IMR-90 (cell line): Measurements from ENCODE around the gene PAPSS2. TPM values are rescaled to one million over a fixed set of nuclear protein-coding genes. Genes with fewer than 3 reads are reported as not detected.

ENCODE experiments used
- ATAC-seq: fragments of 200-7000 bp; cut with Tn5 transposase; 2 replicates; pipeline ENCODE4 v1.9.1; 2020; ENCODE audit warnings: low read depth, mild to moderate bottlenecking, moderate library complexity
- BruUV-seq: library from RNA; stranded (reverse); fragments of 400-500 nt; replicated peaks from 2 replicates; lab custom pipeline; 2021; lab: Mats Ljungman, UMichigan
- CTCF ChIA-PET: fragments of 300-600 bp; formaldehyde crosslinking; extraction: SDS; loops from one replicate; lab custom pipeline; 2021; ENCODE audit warnings: antibody characterized with exemption; lab: Yijun Ruan, JAX
- POLR2A ChIA-PET: fragments of 300-600 bp; sonication (Branson Sonifier 250); formaldehyde crosslinking; loops from one replicate; lab custom pipeline; 2022; ENCODE audit warnings: antibody characterized with exemption; ENCODE audit not compliant: unreplicated experiment; lab: Charles Lee
- DNase-seq: peaks from one replicate; pipeline ENCODE4 v3.0.0; 2013
- H2AFZ ChIP-seq: replicated peaks from 2 replicates; pipeline ENCODE3; 2013; ENCODE audit warnings: low read length, mild to moderate bottlenecking; ENCODE audit not compliant: poor library complexity
- H2AK5ac ChIP-seq: 2 replicates; pipeline ENCODE4 v1.6.1; 2013; ENCODE audit warnings: low read depth, low read length, inconsistent platforms
- H2AK9ac ChIP-seq: replicated peaks from 2 replicates; pipeline ENCODE3; 2013; ENCODE audit warnings: mild to moderate bottlenecking, low read depth, low read length, moderate library complexity; ENCODE audit not compliant: poor library complexity
- H2BK120ac ChIP-seq: 2 replicates; pipeline ENCODE4 v1.6.1; 2013; ENCODE audit warnings: low read depth, low read length, inconsistent platforms
- H2BK15ac ChIP-seq: 3 replicates; pipeline ENCODE4 v1.6.1; 2013; ENCODE audit warnings: low read depth, low read length, inconsistent platforms
- H2BK20ac ChIP-seq: 2 replicates; pipeline ENCODE4 v1.6.1; 2013; ENCODE audit warnings: low read depth, mild to moderate bottlenecking, inconsistent platforms, low read length, moderate library complexity
- H2BK5ac ChIP-seq: 2 replicates; pipeline ENCODE4 v1.6.1; 2013; ENCODE audit warnings: mild to moderate bottlenecking, low read depth, low read length, inconsistent platforms; ENCODE audit not compliant: poor library complexity, severe bottlenecking
- H3K14ac ChIP-seq: replicated peaks from 2 replicates; pipeline ENCODE4 v1.6.1; 2013; ENCODE audit warnings: low read depth, low read length, inconsistent platforms
- H3K18ac ChIP-seq: 2 replicates; pipeline ENCODE4 v1.6.1; 2013; ENCODE audit warnings: low read depth, low read length, control low read depth
- H3K23ac ChIP-seq: 2 replicates; pipeline ENCODE4 v1.6.1; 2013; ENCODE audit warnings: low read depth, low read length, inconsistent platforms
- H3K27ac ChIP-seq: 2 replicates; pipeline ENCODE4 v1.5.1; 2013; ENCODE audit warnings: mild to moderate bottlenecking, control low read depth, low read length; ENCODE audit not compliant: insufficient read depth
- H3K27me3 ChIP-seq: 2 replicates; pipeline ENCODE4 v1.6.1; 2013; ENCODE audit warnings: low read length; ENCODE audit not compliant: control insufficient read depth, insufficient read depth
- H3K36me3 ChIP-seq: 2 replicates; pipeline ENCODE4 v1.6.1; 2013; ENCODE audit warnings: low read length, mixed read lengths; ENCODE audit not compliant: control insufficient read depth, insufficient read depth
- H3K4ac ChIP-seq: 2 replicates; pipeline ENCODE4 v1.6.1; 2013; ENCODE audit warnings: low read depth, low read length, inconsistent platforms
- H3K4me1 ChIP-seq: 2 replicates; pipeline ENCODE4 v1.6.1; 2013; ENCODE audit warnings: low read length, mixed read lengths; ENCODE audit not compliant: control insufficient read depth, insufficient read depth
- H3K4me2 ChIP-seq: 2 replicates; pipeline ENCODE4 v1.6.1; 2013; ENCODE audit warnings: low read depth, mild to moderate bottlenecking, control low read depth, low read length, moderate library complexity
- H3K4me3 ChIP-seq: 2 replicates; pipeline ENCODE4 v1.5.1; 2013; ENCODE audit warnings: low read depth, mild to moderate bottlenecking, control low read depth, low read length, moderate library complexity; ENCODE audit not compliant: insufficient read depth
- H3K56ac ChIP-seq: 2 replicates; pipeline ENCODE4 v1.6.1; 2013; ENCODE audit warnings: low read length, inconsistent platforms; ENCODE audit not compliant: insufficient read depth; ENCODE audit errors: extremely low read depth
- H3K79me1 ChIP-seq, 2 experiments: 2 replicates each; pipeline ENCODE4 v1.6.1; 2013; ENCODE audit warnings: low read length in 2 of 2, inconsistent platforms in 1 of 2, low read depth in 1 of 2
- H3K9ac ChIP-seq: 2 replicates; pipeline ENCODE4 v1.6.1; 2013; ENCODE audit warnings: low read depth, low read length, control low read depth
- H3K9me1 ChIP-seq: 2 replicates; pipeline ENCODE4 v1.6.1; 2013; ENCODE audit warnings: low read length, inconsistent platforms; ENCODE audit not compliant: insufficient read depth
- H3K9me3 ChIP-seq: 2 replicates; pipeline ENCODE4 v1.6.1; 2013; ENCODE audit warnings: low read length; ENCODE audit not compliant: control insufficient read depth, insufficient read depth
- H4K20me1 ChIP-seq: 2 replicates; pipeline ENCODE4 v1.6.1; 2013; ENCODE audit warnings: low read length, inconsistent platforms; ENCODE audit not compliant: insufficient read depth
- H4K5ac ChIP-seq: 2 replicates; pipeline ENCODE4 v1.6.1; 2013; ENCODE audit warnings: mild to moderate bottlenecking, low read depth, low read length, control low read depth
- H4K8ac ChIP-seq, 2 experiments: 2 replicates each; pipeline ENCODE4 v1.6.1; 2013; ENCODE audit warnings: low read depth in 2 of 2, low read length in 2 of 2, control low read depth in 1 of 2, inconsistent platforms in 1 of 2
- H4K91ac ChIP-seq: 2 replicates; pipeline ENCODE4 v1.6.1; 2013; ENCODE audit warnings: low read depth, low read length, inconsistent platforms; ENCODE audit not compliant: insufficient read depth
- BHLHE40 ChIP-seq: fragments of 150-350 bp; IDR thresholded peaks from 2 replicates; pipeline ENCODE4 v1.6.1; 2016; ENCODE audit warnings: mild to moderate bottlenecking, low read depth, low read length
- CEBPB ChIP-seq: IDR thresholded peaks from 2 replicates; pipeline ENCODE4 v1.6.1; 2012; ENCODE audit warnings: low read depth, low read length, improper control_type of control experiment
- CTCF ChIP-seq: conservative IDR thresholded peaks from 2 replicates; pipeline ENCODE4 v1.5.1; 2012; ENCODE audit warnings: mild to moderate bottlenecking, low read depth, low read length, improper control_type of control experiment
- FOS ChIP-seq: fragments of 150-350 bp; IDR thresholded peaks from 2 replicates; pipeline ENCODE4 v1.6.1; 2016; ENCODE audit warnings: low read depth, low read length
- MAFK ChIP-seq: IDR thresholded peaks from 2 replicates; pipeline ENCODE4 v1.6.1; 2012; ENCODE audit warnings: low read depth, low read length, improper control_type of control experiment
- MAZ ChIP-seq: IDR thresholded peaks from 2 replicates; pipeline ENCODE4 v1.6.1; 2012; ENCODE audit warnings: low read depth, mild to moderate bottlenecking, low read length, improper control_type of control experiment, moderate library complexity, borderline replicate concordance
- MXI1 ChIP-seq: IDR thresholded peaks from 2 replicates; pipeline ENCODE4 v1.6.1; 2012; ENCODE audit warnings: low read depth, mild to moderate bottlenecking, low read length, moderate library complexity, borderline replicate concordance
- NFE2L2 ChIP-seq: fragments of 150-350 bp; IDR thresholded peaks from 2 replicates; pipeline ENCODE4 v1.6.1; 2016; ENCODE audit warnings: low read depth, mild to moderate bottlenecking, low read length
- POLR2A ChIP-seq: IDR thresholded peaks from 2 replicates; pipeline ENCODE4 v1.6.1; 2012; ENCODE audit warnings: mild to moderate bottlenecking, low read depth, low read length
- RCOR1 ChIP-seq: IDR thresholded peaks from 2 replicates; pipeline ENCODE4 v1.6.1; 2012; ENCODE audit warnings: mild to moderate bottlenecking, low read length, improper control_type of control experiment; ENCODE audit not compliant: insufficient replicate concordance
- RFX5 ChIP-seq: IDR thresholded peaks from 2 replicates; pipeline ENCODE4 v1.8.0; 2012; ENCODE audit warnings: low read depth, mild to moderate bottlenecking, low read length, moderate library complexity
- SMC3 ChIP-seq: fragments of 150-350 bp; IDR thresholded peaks from 2 replicates; pipeline ENCODE4 v1.6.1; 2016; ENCODE audit warnings: low read depth, mild to moderate bottlenecking, antibody characterized with exemption, low read length, moderate library complexity
- USF2 ChIP-seq: fragments of 150-350 bp; IDR thresholded peaks from 2 replicates; pipeline ENCODE4 v1.6.1; 2017; ENCODE audit warnings: mild to moderate bottlenecking, antibody characterized with exemption, low read length, low read depth
- WGBS, 2 experiments: methylation state at CpG; one replicate each; pipeline versions ENCODE4 v1.1.5 to v1.1.7; 2013; ENCODE audit warnings: missing lambda C conversion rate in 2 of 2; ENCODE audit not compliant: insufficient read length in 1 of 2; ENCODE audit errors: extremely low coverage in 2 of 2; 5-methylcytosine and 5-hydroxymethylcytosine counted together
- dilution Hi-C: fragments of 300-500 bp; cut with HindIII; formaldehyde crosslinking; loops from one replicate; pipeline ENCODE4 v1.14.3; 2018; ENCODE audit warnings: low sequenced_read_pairs; ENCODE audit not compliant: unreplicated experiment
- in situ Hi-C: fragments of 300-500 bp; cut with MboI; formaldehyde crosslinking; loops from 3 replicates; pipeline ENCODE4 v1.14.3; 2019; ENCODE audit warnings: low sequenced_read_pairs, inconsistent platforms, mixed read lengths
- intact Hi-C: fragments of 100-400 bp; cut with micrococcal nuclease; formaldehyde crosslinking; loops from 2 replicates; pipeline ENCODE4 v1.10.0; 2022
- polyA plus RNA-seq, 3 experiments: library from polyadenylated mRNA; depleted of rRNA; stranded (reverse); fragments of >200 nt; gene quantifications; 2 replicates each; pipeline ENCODE4 v1.2.3, GENCODE V29; 2012; ENCODE audit warnings: low replicate concordance in 1 of 3
- total RNA-seq: library from RNA; depleted of rRNA; stranded (reverse); fragments of >200 nt; gene quantifications from 2 replicates; pipeline ENCODE4 v1.2.3, GENCODE V29; 2012

The PAPSS2 gene
- total and polyA plus RNA-seq, 2 of the 4 experiments (the other 2 are of a cell fraction): 55.0 to 63.3 TPM

DNA sequence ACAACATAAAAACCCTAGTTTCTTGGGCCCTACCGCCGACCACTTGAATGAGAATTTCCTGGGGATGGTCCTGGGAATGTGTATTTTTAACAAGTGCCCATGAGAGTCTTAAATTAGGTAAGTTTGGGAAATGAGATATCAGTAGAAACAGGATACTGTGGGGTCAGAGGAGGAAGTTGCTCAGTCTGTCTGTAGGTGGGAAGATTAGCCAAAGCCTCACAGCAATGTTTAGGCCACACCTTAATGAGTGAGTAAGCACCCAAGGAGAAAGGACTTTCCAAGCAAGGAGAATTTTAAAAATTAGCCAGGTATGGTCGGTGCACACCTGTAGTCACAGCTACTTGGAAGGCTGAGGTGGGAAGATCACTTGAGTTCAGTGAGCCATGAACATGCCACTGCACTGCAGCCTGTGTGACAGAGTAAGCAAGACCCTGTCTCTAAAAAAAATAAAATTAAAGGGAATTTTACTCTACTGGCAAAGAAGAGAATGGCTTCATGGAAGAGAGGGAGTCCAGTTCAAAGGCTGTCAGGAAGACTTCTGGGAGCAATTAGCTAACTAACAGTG, 31.9 kb downstream of the PAPSS2 start:
- Histone ChIP-seq H4K5ac (no peak overlapping the region), H2AK9ac (no peak overlapping the region), H3K14ac (no peak overlapping the region), H3K23ac (no peak overlapping the region), H3K36me3 (no peaks in the 10 kb centered on the region), H3K79me1 (peaks cover 40 to 44% of the 10 kb centered on the region in 2 experiments), H4K20me1 (peaks cover 17% of the 10 kb centered on the region; the same call in 1 of the 2 replicates), H3K4ac (no peak overlapping the region), H3K18ac (no peak overlapping the region), H4K91ac (no peak overlapping the region), H3K9me3 (no peaks in the 10 kb centered on the region), H3K4me1 (peaks cover 8% of the 10 kb centered on the region), H2BK20ac (no peak overlapping the region), H2AFZ (no peak overlapping the region), H2AK5ac (no peak overlapping the region; the same call in 1 of the 2 replicates), H3K9ac (no peak overlapping the region), H4K8ac (no peak overlapping the region), H2BK15ac (no peak overlapping the region), H3K9me1 (peaks cover 8% of the 10 kb centered on the region), H3K4me2 (no peak overlapping the region), H3K4me3 (no peak overlapping the region), H3K56ac (no peak overlapping the region), H3K27me3 (no peaks in the 10 kb centered on the region), H3K27ac (no peak overlapping the region), H2BK5ac (no peak overlapping the region), H2BK120ac (no peak overlapping the region)
- CTCF ChIA-PET: no interaction called here
- dilution Hi-C loops (no loop called here), in situ Hi-C loops (no loop called here), intact Hi-C loops (no loop called here)
- ATAC-seq (no peak), DNase-seq (no peak)
- TF ChIP-seq MXI1: no peak
- no peak for TF ChIP-seq MAZ
- TF ChIP-seq NFE2L2: no peak
- TF ChIP-seq CTCF: no peak
- no peak for TF ChIP-seq POLR2A
- no peak for TF ChIP-seq RCOR1
- no peak for TF ChIP-seq CEBPB
- no peak for TF ChIP-seq BHLHE40
- no peak for TF ChIP-seq USF2
- TF ChIP-seq RFX5: no peak
- TF ChIP-seq MAFK: no peak
- TF ChIP-seq SMC3: no peak
- TF ChIP-seq FOS: no peak
- no TSS peak for BruUV-seq
- POLR2A ChIA-PET: interaction anchor here (0.6 kb wide), 1 partner anchor 26 kb away, joined by 4 read pairs; no protein-coding TSS in a partner anchor
- whole genome bisulfite sequencing, 2 experiments: 100% methylated on average over 1 of the region's 3 CpGs; no CpG with 5 or more reads in 1 of the 2 experiments
